GM18520 (cell line): ENCODE data around the gene KLK1.

Experiments
- ATAC-seq: cut with Tn5 transposase; IDR thresholded peaks from one replicate; pipeline ENCODE4 v1.9.1; 2021; ENCODE audit not compliant: unreplicated experiment

Gene KLK1

GRCh38 chr19:50836543-50837195 is 13.1 kb upstream of the KLK1 start:
- ATAC-seq: no peak

DNA sequence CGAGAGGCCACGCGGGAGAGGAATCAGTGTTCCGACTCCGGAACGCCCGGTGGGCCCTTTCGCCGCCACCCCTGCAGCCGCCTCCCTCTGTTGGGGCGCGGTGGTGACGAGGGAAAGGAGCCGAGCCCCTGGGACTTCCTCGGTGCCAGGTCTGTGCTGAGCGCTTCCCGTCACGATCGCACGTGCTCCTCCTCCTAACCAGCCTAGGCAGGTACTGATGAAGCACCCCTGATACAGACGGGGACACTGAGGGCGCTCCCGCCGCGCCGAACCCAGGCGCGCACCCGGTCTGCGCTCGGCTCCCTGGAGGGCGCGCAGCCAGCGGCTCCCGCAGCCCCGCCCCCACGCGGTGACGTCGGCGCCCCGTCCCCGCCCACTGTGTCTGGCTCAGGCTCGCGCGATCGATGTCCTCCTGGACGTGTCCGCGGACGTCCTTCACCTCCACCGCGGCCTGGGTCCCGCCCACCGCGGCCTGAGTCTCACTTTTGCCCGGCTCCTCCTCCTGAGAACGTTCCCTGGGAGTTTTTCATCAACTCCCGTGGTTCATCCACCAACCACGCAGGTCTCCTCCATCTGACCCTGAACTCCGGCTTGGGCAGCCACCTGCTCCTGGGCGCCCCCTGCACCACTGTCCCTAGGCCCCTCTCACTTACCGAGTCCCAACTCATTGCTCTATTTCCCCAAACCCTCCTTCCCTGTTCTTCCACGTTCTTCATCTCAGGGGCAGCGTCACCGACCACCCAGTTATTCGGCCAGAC is 12.4 kb upstream of the KLK1 start:
- ATAC-seq: peak; percentile 58

DNA sequence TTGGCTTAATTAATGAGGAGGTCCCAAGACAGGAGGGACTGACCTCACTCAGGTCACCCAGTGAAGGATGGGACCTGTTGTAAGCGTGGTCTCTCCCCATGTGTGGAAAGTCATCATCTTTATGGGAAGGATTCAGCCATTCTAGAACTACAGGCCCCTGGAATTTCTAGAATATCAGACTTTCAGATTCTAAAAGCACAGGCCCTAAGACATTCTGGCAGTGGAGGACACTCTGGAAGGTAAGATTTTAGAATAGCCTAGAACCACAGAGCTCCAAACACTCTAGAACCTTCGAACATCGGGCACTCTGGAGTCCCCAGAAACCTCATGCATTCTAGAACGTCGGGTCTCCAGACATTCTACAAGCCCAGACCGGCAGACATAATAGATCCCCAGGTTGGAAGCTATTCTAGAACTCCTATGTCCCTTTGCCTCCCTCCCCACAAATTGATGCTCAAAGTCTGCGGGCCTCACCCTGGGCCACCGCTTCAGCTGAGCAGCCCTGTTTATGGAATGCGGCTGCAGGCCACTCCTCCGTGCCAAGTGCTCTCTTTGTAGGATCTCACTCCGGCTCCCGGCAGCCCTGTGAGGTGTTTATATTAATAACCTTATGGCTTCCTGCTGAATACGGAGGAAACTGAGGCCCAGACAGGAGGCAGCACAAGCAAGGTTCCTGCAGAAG is 11.7 kb upstream of the KLK1 start:
- ATAC-seq: no peak

- no peak for ATAC-seq
These were observed 10.2 kb upstream of the KLK1 start for GRCh38 chr19:50833802-50834167.

DNA sequence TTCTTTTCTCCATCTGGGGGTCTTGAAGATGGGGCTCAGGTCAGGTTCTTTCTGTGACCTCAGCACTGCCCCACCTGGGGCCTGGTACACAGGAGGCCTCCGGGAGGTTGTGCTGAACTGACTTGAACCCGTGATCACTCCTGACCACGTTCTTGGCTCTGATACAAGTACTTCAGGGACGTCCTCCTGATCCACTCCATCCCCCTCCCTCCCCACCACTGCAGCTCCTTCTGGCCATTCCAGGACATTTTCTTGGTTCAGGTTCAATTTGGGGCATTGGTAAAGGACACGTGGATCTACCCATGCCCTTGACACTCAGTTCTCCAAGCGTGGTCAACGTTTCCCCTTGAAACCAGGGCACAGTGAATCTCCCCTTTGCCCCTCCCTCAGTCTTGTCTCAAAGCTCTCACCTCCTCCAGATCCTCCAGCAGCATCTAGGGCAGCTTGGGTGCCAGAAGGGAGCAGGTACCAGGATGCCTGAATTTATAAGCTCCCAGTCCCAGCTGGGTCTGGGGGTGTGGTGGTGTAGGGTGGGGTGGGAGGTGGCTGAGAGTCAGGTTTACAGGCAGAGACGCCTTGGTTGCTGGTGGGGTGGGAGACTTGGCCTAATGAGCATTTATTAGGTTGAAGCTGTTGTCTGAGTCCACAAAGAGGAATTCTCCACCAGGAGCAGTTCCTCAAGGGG is 9.7 kb upstream of the KLK1 start, which contains the start of gene KLK15:
Gene KLK15 (minus strand): TSS at position 458 of the 685 bp plus-strand sequence. CDS start 2,082 bp downstream, outside the sequence.
- ATAC-seq: no peak

GRCh38 chr19:50832666-50833065 is 9.1 kb upstream of the KLK1 start:
- ATAC-seq: no peak

DNA sequence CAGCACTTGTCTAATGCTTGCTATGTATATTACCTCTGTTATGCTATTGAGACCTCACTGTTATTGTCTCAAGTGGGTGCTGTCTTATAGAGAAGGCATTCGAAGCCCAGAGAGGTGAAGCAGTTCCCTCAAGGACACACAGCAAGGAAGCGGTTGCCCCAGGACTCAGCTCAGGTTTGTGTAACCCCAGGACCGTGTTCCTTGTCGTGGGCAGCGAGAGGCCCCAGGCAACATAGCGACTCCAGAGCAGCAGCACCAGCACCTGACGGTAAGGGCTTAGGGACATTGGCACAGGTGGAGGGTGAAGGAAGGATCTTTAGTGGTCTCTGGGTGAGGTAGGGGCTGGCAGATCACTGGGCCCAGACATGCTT is 7.4 kb upstream of the KLK1 start:
- no peak for ATAC-seq

DNA sequence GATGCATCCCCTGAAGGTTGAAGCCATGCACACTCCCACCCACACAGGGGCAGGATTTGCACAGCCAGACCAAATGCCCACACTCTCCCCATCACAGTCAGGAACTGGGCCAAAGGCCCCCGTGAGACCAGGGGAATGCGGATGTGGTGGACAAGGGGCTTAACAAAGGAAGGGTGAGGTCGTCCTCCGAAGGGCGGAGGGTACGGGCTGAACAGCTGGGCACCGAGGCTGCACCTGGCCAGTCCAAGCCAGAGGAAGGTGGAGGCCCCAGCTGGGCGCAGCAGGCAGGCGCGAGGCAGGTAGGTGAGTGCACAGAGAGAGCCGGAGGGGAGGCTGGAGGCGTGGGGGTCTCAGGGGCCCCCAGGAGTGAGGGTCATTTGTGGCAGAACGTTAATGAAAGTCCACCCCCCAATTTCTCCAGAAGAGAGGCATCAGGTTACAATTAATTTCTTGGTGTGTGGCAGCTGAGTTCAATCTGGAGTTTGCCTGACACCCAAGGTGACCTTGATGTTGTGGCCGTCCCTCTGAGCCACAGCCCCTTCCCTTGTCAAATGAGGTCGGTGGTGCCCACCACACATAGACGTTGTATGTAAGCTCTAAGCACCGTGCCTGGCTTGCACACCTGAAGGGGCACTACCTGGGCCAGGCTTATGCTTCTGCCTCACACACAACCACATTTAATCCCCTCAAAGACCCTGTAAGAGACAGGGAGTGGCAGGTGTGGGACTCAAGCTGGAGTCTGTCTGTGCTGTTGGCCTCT is 6.9 kb upstream of the KLK1 start:
- no peak for ATAC-seq

GRCh38 chr19:50829801-50830200 is 6.2 kb upstream of the KLK1 start:
- no peak for ATAC-seq

DNA sequence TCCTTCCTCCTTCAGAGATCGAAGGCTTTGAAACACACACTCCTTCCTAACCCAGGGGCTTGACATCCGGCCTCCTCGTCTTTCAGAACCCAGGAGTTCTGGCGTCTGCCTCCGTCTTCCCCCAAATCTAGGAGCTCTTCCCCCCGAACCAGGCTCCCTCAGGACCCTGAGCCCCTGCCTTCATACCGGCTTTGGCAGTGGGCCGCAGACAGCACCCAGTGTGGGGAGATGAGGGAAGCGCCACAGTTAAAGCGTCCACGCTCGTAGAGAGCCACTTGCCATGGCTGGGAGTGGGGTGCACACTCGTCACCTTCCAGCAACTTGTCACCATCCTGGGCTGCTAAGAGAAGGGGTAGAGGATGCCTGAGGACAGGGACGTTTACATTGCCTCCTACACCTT is 3.9 kb upstream of the KLK1 start:
- no peak for ATAC-seq

DNA sequence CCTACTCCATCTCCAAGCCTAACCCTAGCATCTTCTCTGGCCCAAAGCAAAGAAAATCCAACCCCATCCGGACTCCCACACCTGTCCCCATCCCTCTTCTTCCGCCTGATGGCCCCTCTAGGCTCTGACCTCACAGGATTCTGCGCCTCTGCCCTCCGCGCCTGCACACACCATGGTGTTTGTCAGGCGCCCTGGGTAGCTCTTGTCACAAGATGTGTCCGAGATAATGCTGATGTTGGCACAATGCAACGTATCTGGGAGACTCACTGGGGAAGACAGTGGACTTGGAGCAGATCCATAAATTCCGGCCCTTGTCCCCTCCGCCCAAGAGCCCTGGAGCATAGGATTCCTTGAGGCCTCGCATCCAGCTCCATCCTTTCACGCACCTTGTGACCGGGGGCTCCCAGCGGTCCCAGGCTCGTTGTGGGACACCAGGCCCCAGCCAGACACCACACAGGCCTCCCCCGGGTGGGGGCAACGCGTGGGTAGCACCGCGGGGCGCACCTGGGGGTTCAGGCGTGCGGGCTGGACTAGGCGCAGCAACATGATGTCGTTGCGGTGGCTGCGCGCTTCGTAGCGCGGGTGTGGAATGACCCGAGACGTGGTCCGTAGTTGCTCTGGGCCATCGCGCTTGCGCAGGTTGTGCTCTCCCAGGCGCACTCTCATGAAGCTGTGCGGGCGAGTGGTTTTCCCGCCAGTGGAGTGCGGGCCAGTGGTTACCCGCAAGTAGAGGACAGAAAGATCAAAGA is 3.1 kb upstream of the KLK1 start:
- no peak for ATAC-seq

GRCh38 chr19:50822661-50823208 is 852 bp downstream of the KLK1 start:
- no peak for ATAC-seq

GRCh38 chr19:50821622-50822021 is 2.0 kb downstream of the KLK1 start:
- no peak for ATAC-seq

GRCh38 chr19:50821248-50821612 is 2.4 kb downstream of the KLK1 start:
- ATAC-seq: no peak

GRCh38 chr19:50820549-50821247 is 2.9 kb downstream of the KLK1 start:
- ATAC-seq: no peak

GRCh38 chr19:50820086-50820485 is 3.5 kb downstream of the KLK1 start:
- no peak for ATAC-seq

GRCh38 chr19:50819636-50820035 is 4.0 kb downstream of the KLK1 start:
- ATAC-seq: no peak

DNA sequence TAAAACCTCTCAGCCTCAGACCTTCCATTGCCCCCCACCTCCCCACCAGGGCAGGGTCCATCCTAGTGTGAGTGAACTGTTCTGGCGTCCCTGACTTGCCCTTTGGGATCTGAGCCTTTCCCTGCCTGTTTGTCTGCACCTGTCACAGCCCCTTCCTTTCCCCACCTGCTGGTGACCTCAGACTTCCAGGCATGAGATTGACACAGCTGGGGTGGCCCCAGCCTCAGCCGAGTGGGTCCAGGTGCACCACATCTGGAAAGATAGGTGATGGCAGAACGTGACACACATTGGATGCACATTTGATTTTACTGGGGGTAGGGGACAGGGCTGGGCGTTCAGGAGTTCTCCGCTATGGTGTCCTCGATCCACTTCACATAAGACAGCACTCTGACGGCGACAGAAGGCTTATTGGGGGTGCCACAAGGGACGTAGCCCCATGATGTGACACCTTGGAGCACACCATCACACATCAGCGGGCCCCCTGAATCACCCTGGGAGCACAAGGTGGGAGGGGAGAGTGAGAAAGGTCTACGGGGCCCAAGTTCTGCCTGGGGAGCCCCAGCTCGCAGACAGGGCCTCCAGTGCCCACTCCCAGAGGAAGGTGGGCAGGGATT is 4.6 kb downstream of the KLK1 start:
- ATAC-seq: no peak
